Measurements from ENCODE around the gene IDH3A. TPM values are rescaled to one million over a fixed set of nuclear protein-coding genes. Genes with fewer than 3 reads are reported as not detected.
A peak's percentile ranks its signal among the peaks of the same experiment; 100 is the strongest.

Gene IDH3A
- total RNA-seq, 1 donor from 2014 or later = 19.3 TPM

- Histone ChIP-seq H3K4me1 (no peaks in the 10 kb centered on the region), H4K20me1 (ENCODE audit: low read depth) (no peaks in the 10 kb centered on the region), H3K79me2 (ENCODE audit: low read depth) (no peaks in the 10 kb centered on the region), H3K9me3 (ENCODE audit: low read depth) (no peaks in the 10 kb centered on the region), H3K27me3 (no peaks in the 10 kb centered on the region), H3K4me3 (no peak overlapping the region), H2AFZ (replicated peaks) (no peak overlapping the region), H3K4me2 (no peak overlapping the region), H3F3A (ENCODE audit: low read depth) (no peaks in the 10 kb centered on the region), H3K27ac (no peak overlapping the region), H3K9ac (no peak overlapping the region), H3K36me3 (no peaks in the 10 kb centered on the region)
- TF ChIP-seq EZH2 (IDR thresholded peaks at IDR 0.05) = no peak
- TF ChIP-seq EZH2phosphoT487 (IDR thresholded peaks at IDR 0.05) = no peak
- TF ChIP-seq CTCF (IDR thresholded peaks at IDR 0.05) = no peak
- peaks cover 7% of the 10 kb centered on the region for H3K4me1 Mint-ChIP-seq
- peaks cover 2% of the 10 kb centered on the region for H3K27me3 Mint-ChIP-seq (ENCODE audit: insufficient read depth, low read depth)
- no peak overlapping the region for H3K27ac Mint-ChIP-seq
- no peak for DNase-seq (ENCODE audit: low spot score)
- peaks cover 3% of the 10 kb centered on the region for H3K36me3 Mint-ChIP-seq
- H3K4me3 Mint-ChIP-seq = no peak overlapping the region
- H3K9me3 Mint-ChIP-seq = no peaks in the 10 kb centered on the region
Observed at GRCh38 chr15:78107471-78107870, 41.7 kb upstream of the IDH3A start.

- H3K4me3 Mint-ChIP-seq = no peak overlapping the region
- no peak overlapping the region for H3K4me3 ChIP-seq
- H3K9ac ChIP-seq = no peak overlapping the region
- H2AFZ ChIP-seq (replicated peaks) = no peak overlapping the region
- H3K27ac Mint-ChIP-seq = peak overlapping the region; percentile 48
- H3K79me2 ChIP-seq (ENCODE audit: low read depth) = no peaks in the 10 kb centered on the region
- H3K9me3 Mint-ChIP-seq = no peaks in the 10 kb centered on the region
- no peaks in the 10 kb centered on the region for H3K4me1 ChIP-seq
- H3K36me3 ChIP-seq = no peaks in the 10 kb centered on the region
- TF ChIP-seq CTCF (IDR thresholded peaks at IDR 0.05) (peak; percentile 78), EZH2 (IDR thresholded peaks at IDR 0.05) (no peak), EZH2phosphoT487 (IDR thresholded peaks at IDR 0.05) (no peak)
- peaks cover 3% of the 10 kb centered on the region for H3K36me3 Mint-ChIP-seq
- no peaks in the 10 kb centered on the region for H3K27me3 ChIP-seq
- H3F3A ChIP-seq (ENCODE audit: low read depth) = no peaks in the 10 kb centered on the region
- peaks cover 3% of the 10 kb centered on the region for H4K20me1 ChIP-seq (ENCODE audit: low read depth)
- DNase-seq (ENCODE audit: low spot score) = peak; percentile 88
- H3K9me3 ChIP-seq (ENCODE audit: low read depth) = no peaks in the 10 kb centered on the region
- H3K27ac ChIP-seq = no peak overlapping the region
- peaks cover 2% of the 10 kb centered on the region for H3K27me3 Mint-ChIP-seq (ENCODE audit: insufficient read depth, low read depth)
- peaks cover 9% of the 10 kb centered on the region for H3K4me1 Mint-ChIP-seq
- no peak overlapping the region for H3K4me2 ChIP-seq
Observed at GRCh38 chr15:78108300-78109084, 40.7 kb upstream of the IDH3A start.

- H3F3A ChIP-seq (ENCODE audit: low read depth) = no peaks in the 10 kb centered on the region
- no peaks in the 10 kb centered on the region for H3K4me1 ChIP-seq
- H3K9me3 ChIP-seq (ENCODE audit: low read depth) = no peaks in the 10 kb centered on the region
- H3K36me3 Mint-ChIP-seq = peaks cover 3% of the 10 kb centered on the region
- peaks cover 3% of the 10 kb centered on the region for H4K20me1 ChIP-seq (ENCODE audit: low read depth)
- TF ChIP-seq EZH2phosphoT487 (IDR thresholded peaks at IDR 0.05) = no peak
- TF ChIP-seq EZH2 (IDR thresholded peaks at IDR 0.05) = no peak
- TF ChIP-seq CTCF (IDR thresholded peaks at IDR 0.05) = no peak
- no peak overlapping the region for H3K27ac Mint-ChIP-seq
- no peaks in the 10 kb centered on the region for H3K36me3 ChIP-seq
- H3K4me3 Mint-ChIP-seq = no peak overlapping the region
- H2AFZ ChIP-seq (replicated peaks) = no peak overlapping the region
- no peak overlapping the region for H3K4me2 ChIP-seq
- H3K9ac ChIP-seq = no peak overlapping the region
- no peaks in the 10 kb centered on the region for H3K79me2 ChIP-seq (ENCODE audit: low read depth)
- H3K4me3 ChIP-seq = no peak overlapping the region
- H3K27ac ChIP-seq = no peak overlapping the region
- peaks cover 5% of the 10 kb centered on the region for H3K27me3 Mint-ChIP-seq (ENCODE audit: insufficient read depth, low read depth)
- H3K4me1 Mint-ChIP-seq = peaks cover 11% of the 10 kb centered on the region
- no peaks in the 10 kb centered on the region for H3K27me3 ChIP-seq
- H3K9me3 Mint-ChIP-seq = no peaks in the 10 kb centered on the region
- DNase-seq (ENCODE audit: low spot score) = no peak
Observed at GRCh38 chr15:78109156-78109555, 40.0 kb upstream of the IDH3A start.

All from neural progenitor cell (in vitro differentiated cells).